ENCODE data around the gene MRPL57.

Gene MRPL57

DNA sequence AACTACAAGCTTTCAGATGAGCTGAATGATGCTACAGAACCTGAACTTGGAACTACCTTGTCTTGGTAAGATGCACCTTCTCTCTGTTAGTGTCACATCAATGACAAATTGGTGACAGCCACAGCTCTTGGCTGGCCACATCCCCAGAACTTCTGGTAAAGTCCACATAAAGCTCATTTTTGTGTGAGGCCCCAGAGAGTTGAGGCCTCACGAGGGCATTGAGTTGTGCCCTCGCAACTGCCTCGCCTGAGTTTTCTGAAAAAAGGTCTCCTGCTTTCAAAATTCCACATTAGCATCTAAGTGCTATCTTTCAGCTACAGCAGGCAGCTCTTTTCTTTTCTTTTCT, 42.6 kb downstream of the MRPL57 start:
- TF ChIP-seq FOXP2 (optimal IDR thresholded peaks at IDR 0.05; ENCODE audit: borderline replicate concordance, extremely low read depth, extremely low read length, insufficient read depth) (no peak), TAF1 (IDR thresholded peaks at IDR 0.05; ENCODE audit: borderline replicate concordance, insufficient read depth, low read length) (no peak), POLR2AphosphoS5 (IDR thresholded peaks at IDR 0.05; ENCODE audit: low read depth, low read length) (no peak), SIN3A (IDR thresholded peaks at IDR 0.05; ENCODE audit: borderline replicate concordance, insufficient read depth, low read length) (no peak)
- TF ChIP-seq, protein P1, sequence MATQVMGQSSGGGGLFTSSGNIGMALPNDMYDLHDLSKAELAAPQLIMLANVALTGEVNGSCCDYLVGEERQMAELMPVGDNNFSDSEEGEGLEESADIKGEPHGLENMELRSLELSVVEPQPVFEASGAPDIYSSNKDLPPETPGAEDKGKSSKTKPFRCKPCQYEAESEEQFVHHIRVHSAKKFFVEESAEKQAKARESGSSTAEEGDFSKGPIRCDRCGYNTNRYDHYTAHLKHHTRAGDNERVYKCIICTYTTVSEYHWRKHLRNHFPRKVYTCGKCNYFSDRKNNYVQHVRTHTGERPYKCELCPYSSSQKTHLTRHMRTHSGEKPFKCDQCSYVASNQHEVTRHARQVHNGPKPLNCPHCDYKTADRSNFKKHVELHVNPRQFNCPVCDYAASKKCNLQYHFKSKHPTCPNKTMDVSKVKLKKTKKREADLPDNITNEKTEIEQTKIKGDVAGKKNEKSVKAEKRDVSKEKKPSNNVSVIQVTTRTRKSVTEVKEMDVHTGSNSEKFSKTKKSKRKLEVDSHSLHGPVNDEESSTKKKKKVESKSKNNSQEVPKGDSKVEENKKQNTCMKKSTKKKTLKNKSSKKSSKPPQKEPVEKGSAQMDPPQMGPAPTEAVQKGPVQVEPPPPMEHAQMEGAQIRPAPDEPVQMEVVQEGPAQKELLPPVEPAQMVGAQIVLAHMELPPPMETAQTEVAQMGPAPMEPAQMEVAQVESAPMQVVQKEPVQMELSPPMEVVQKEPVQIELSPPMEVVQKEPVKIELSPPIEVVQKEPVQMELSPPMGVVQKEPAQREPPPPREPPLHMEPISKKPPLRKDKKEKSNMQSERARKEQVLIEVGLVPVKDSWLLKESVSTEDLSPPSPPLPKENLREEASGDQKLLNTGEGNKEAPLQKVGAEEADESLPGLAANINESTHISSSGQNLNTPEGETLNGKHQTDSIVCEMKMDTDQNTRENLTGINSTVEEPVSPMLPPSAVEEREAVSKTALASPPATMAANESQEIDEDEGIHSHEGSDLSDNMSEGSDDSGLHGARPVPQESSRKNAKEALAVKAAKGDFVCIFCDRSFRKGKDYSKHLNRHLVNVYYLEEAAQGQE (IDR thresholded peaks at IDR 0.05; ENCODE audit: insufficient read depth in 1 of 2, low read depth in 2 of 2, low read length in 2 of 2), result no peak

DNA sequence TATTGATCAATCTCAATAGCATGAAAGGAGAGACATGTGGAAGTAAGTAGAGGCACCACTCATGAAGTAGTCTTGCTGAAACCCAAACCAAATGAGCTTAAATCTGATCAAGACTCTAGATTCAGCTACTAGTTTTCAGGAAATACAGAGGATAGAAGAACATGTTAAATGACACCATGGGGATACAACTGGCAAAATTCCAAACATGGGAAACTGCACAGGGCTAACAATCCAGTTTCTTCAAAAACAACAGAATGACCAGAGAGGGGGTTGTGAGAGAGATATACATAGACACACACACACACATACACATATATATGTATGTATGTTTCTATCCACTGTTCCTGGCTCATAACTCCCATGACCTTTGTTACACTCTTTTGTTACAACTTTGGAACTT, 44.8 kb downstream of the MRPL57 start:
- TF ChIP-seq, protein P1 (IDR thresholded peaks at IDR 0.05; ENCODE audit: insufficient read depth in 1 of 2, low read depth in 2 of 2, low read length in 2 of 2), result no peak

DNA sequence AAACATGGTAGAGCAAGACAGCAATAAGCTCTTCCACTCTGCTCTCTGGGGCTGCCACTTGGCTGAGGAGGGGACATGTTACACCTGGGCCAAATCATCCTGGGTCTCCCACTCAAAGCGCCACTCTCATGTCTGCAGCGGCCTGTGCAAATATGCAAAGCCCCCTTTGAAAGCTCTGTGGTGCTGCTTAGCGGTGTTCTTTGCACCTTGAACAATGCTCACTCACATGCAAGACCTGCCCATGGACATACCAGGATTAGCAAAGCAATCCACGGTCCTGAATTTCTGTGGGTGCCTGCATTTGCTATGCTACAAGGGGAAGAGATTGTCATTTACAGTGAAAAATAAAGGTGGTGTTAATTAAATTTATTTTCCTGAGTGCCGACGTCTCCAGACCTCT, 48.6 kb downstream of the MRPL57 start:
- no peak for TF ChIP-seq FOXP2 (optimal IDR thresholded peaks at IDR 0.05; ENCODE audit: borderline replicate concordance, extremely low read depth, extremely low read length, insufficient read depth)
- TF ChIP-seq, protein P1 (IDR thresholded peaks at IDR 0.05; ENCODE audit: insufficient read depth in 1 of 2, low read depth in 2 of 2, low read length in 2 of 2), result no peak
- TF ChIP-seq TAF1 (IDR thresholded peaks at IDR 0.05; ENCODE audit: borderline replicate concordance, insufficient read depth, low read length), result no peak
- no peak for TF ChIP-seq SIN3A (IDR thresholded peaks at IDR 0.05; ENCODE audit: borderline replicate concordance, insufficient read depth, low read length)
- TF ChIP-seq POLR2AphosphoS5 (IDR thresholded peaks at IDR 0.05; ENCODE audit: low read depth, low read length), result no peak

DNA sequence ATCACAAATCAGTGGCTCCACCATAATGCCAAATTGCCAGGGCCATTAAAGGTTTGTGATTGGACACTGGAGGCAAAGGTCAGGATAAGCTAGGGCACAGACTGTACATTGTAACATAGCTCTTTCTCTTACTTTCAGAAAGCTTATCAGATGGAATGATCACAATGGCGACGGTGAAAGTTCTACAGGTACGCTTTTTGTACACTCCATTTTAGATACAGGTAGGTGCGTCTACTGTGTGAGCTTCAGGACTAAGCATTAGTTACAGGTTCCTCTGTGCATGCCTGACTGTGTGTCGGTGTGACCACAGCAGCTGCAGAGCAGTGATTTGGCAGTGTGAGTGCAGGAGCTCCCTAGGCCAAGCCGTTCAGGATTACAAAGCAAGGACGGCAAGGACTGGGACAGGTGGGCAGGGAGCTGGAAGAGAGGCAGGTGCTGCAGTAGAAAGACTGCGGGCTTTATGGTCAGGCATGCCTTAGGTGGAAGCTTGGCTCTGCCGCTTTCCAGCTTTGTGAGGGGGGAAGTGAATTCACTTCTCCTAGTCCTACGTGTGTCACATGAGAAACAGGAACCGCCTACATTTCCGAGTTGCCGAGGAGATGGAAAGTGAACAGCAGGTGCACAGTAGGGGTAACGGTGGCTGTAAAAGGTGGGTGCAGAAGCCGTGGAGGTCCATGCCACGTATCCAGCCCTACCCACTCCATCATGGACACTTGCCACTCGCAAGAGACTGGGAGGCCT, 49.6 kb downstream of the MRPL57 start:
- TF ChIP-seq TAF1 (IDR thresholded peaks at IDR 0.05; ENCODE audit: borderline replicate concordance, insufficient read depth, low read length) (no peak), FOXP2 (optimal IDR thresholded peaks at IDR 0.05; ENCODE audit: borderline replicate concordance, extremely low read depth, extremely low read length, insufficient read depth) (no peak), SIN3A (IDR thresholded peaks at IDR 0.05; ENCODE audit: borderline replicate concordance, insufficient read depth, low read length) (no peak), POLR2AphosphoS5 (IDR thresholded peaks at IDR 0.05; ENCODE audit: low read depth, low read length) (no peak)
- TF ChIP-seq, protein P1 (IDR thresholded peaks at IDR 0.05; ENCODE audit: insufficient read depth in 1 of 2, low read depth in 2 of 2, low read length in 2 of 2), result no peak

DNA sequence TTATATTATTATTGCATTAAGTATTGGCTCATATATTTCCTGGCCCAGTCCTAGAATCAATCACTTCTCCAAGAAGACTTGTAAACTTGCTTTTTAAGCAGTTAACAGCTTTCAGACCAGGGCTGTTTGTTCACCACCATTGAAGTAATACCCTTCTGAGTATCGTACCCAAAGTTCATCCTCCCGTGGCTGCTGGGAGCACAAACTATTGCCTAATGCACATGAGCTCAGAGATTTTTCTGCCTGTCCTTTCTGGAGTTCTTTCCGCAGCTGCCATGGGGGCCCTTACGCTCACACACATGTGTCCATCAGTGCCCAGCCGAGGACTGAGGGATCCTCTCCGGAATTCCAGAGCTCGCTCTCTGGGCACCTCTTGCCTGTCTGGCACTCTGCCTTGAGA, 51.5 kb downstream of the MRPL57 start:
- TF ChIP-seq POLR2AphosphoS5 (IDR thresholded peaks at IDR 0.05; ENCODE audit: low read depth, low read length) (no peak), TAF1 (IDR thresholded peaks at IDR 0.05; ENCODE audit: borderline replicate concordance, insufficient read depth, low read length) (no peak), FOXP2 (optimal IDR thresholded peaks at IDR 0.05; ENCODE audit: borderline replicate concordance, extremely low read depth, extremely low read length, insufficient read depth) (no peak), SIN3A (IDR thresholded peaks at IDR 0.05; ENCODE audit: borderline replicate concordance, insufficient read depth, low read length) (no peak)
- TF ChIP-seq, protein P1 (IDR thresholded peaks at IDR 0.05; ENCODE audit: insufficient read depth in 1 of 2, low read depth in 2 of 2, low read length in 2 of 2), result no peak

Data from PFSK-1 (cell line).